HepG2 (cell line): ENCODE results near the gene ST3GAL5. TPM values are rescaled to one million over a fixed set of nuclear protein-coding genes. Genes with fewer than 3 reads are reported as not detected.

Experiments
- AGO1 ChIP-seq: fragments of 200-400 bp; formaldehyde crosslinking; IDR thresholded peaks from 2 replicates; pipeline ENCODE4 v1.6.1; 2017; ENCODE audit warnings: mild to moderate bottlenecking, low read depth, low read length, moderate library complexity; ENCODE audit not compliant: poor library complexity, severe bottlenecking
- CENPT ChIP-seq: sonication (generic); formaldehyde crosslinking; IDR thresholded peaks from 2 replicates; pipeline ENCODE4 v1.8.0; 2022; ENCODE audit warnings: low read depth, mild to moderate bottlenecking, moderate library complexity, missing genetic modification reagents
- ETV5 ChIP-seq: IDR thresholded peaks from 2 replicates; pipeline ENCODE4 v1.6.1; 2018; ENCODE audit warnings: missing biosample characterization, missing genetic modification reagents, inconsistent platforms, borderline replicate concordance
- HHEX ChIP-seq: IDR thresholded peaks from 2 replicates; pipeline ENCODE4 v1.6.1; 2016; ENCODE audit warnings: control low read depth
- HNRNPL ChIP-seq: fragments of 200-400 bp; formaldehyde crosslinking; IDR thresholded peaks from 2 replicates; pipeline ENCODE4 v1.6.1; 2017; ENCODE audit warnings: mild to moderate bottlenecking, low read depth, low read length
- KDM4B ChIP-seq: sonication (generic); formaldehyde crosslinking; IDR thresholded peaks from 2 replicates; pipeline ENCODE4 v1.4.0; 2020; ENCODE audit warnings: missing genetic modification reagents
- NONO ChIP-seq, 2 experiments: fragments of 450-650 bp in 1 of 2; sonication (generic) in 1 of 2; formaldehyde crosslinking in 1 of 2; IDR thresholded peaks in 1 of 2; conservative IDR thresholded peaks in 1 of 2; 2 replicates each; pipeline versions ENCODE4 v1.6.1 to v1.8.0; 2017 to 2022; ENCODE audit warnings: mild to moderate bottlenecking in 1 of 2, missing genetic modification reagents in 1 of 2, moderate library complexity in 1 of 2
- RNF2 ChIP-seq: fragments of 450-650 bp; conservative IDR thresholded peaks from 2 replicates; pipeline ENCODE4 v1.6.1; 2016; ENCODE audit warnings: low read depth
- RNF219 ChIP-seq: sonication (generic); formaldehyde crosslinking; IDR thresholded peaks from 2 replicates; pipeline ENCODE4 v1.5.0; 2020; ENCODE audit warnings: mild to moderate bottlenecking, missing genetic modification reagents
- RXRA ChIP-seq: sonication (generic); formaldehyde crosslinking; IDR thresholded peaks from 2 replicates; pipeline ENCODE4 v1.5.1; 2020; ENCODE audit warnings: missing genetic modification reagents
- SALL2 ChIP-seq: sonication (generic); formaldehyde crosslinking; IDR thresholded peaks from 2 replicates; pipeline ENCODE4 v1.8.1; 2023; ENCODE audit warnings: mild to moderate bottlenecking, missing genetic modification reagents, inconsistent platforms
- SUZ12 ChIP-seq: fragments of 150-350 bp; IDR thresholded peaks from 2 replicates; pipeline ENCODE4 v1.6.1; 2014; ENCODE audit warnings: low read depth, low read length
- ZNF263 ChIP-seq: sonication (generic); formaldehyde crosslinking; IDR thresholded peaks from 2 replicates; pipeline ENCODE4 v1.4.0; 2020; ENCODE audit warnings: missing genetic modification reagents
- ZNF510 ChIP-seq: sonication (generic); formaldehyde crosslinking; IDR thresholded peaks from 2 replicates; pipeline ENCODE4 v1.4.0; 2020; ENCODE audit warnings: low read depth, mild to moderate bottlenecking, missing genetic modification reagents
- ZNF644 ChIP-seq: IDR thresholded peaks from 2 replicates; pipeline ENCODE4 v1.6.1; 2016; ENCODE audit warnings: low read depth
- ZNF772 ChIP-seq: sonication (generic); formaldehyde crosslinking; IDR thresholded peaks from 2 replicates; pipeline ENCODE4 v1.5.0; 2020; ENCODE audit warnings: mild to moderate bottlenecking, missing genetic modification reagents
- polyA plus RNA-seq, 8 experiments: library from polyadenylated mRNA; depleted of rRNA in 3 of 8; stranded (reverse) in 7 of 8; unstranded in 1 of 8; fragments of >200 nt; fragmentation: Illumina TruSeq in 4 of 8; extraction: Trizol in 4 of 8; gene quantifications; 2 replicates each; pipeline versions ENCODE4 v1.2.1 to v1.2.3, GENCODE V29; 2011 to 2016; ENCODE audit warnings: low read depth in 4 of 8, missing spikeins in 1 of 8, mixed read lengths in 1 of 8; ENCODE audit not compliant: insufficient read depth in 1 of 8
- total RNA-seq, 5 experiments: library from RNA; depleted of rRNA; stranded (reverse); fragments of >200 nt; fragmentation: Illumina TruSeq; extraction: Trizol; gene quantifications; 2 replicates each; pipeline ENCODE4 v1.2.3, GENCODE V29; 2016; ENCODE audit warnings: low read depth in 1 of 5
- TF ChIP-seq, protein P1 (sequence below): sonication (generic); formaldehyde crosslinking; IDR thresholded peaks from 2 replicates; pipeline ENCODE4 v1.9.0; 2022; ENCODE audit warnings: low read depth, missing genetic modification reagents
- TF ChIP-seq, protein P2 (sequence below): sonication (generic); formaldehyde crosslinking; IDR thresholded peaks from 2 replicates; pipeline ENCODE4 v1.9.0; 2022; ENCODE audit warnings: missing genetic modification reagents, mild to moderate bottlenecking, borderline replicate concordance
- TF ChIP-seq, protein P3 (sequence below): IDR thresholded peaks from 2 replicates; pipeline ENCODE4 v1.4.0; 2020; ENCODE audit warnings: mild to moderate bottlenecking, missing genetic modification reagents

ST3GAL5 gene
- total and polyA plus RNA-seq, 2 of the 13 experiments (the other 11 are each of a cell fraction or from before 2014, with no cell fraction given) = 1.3 to 2.0 TPM

- TF ChIP-seq, protein P1, sequence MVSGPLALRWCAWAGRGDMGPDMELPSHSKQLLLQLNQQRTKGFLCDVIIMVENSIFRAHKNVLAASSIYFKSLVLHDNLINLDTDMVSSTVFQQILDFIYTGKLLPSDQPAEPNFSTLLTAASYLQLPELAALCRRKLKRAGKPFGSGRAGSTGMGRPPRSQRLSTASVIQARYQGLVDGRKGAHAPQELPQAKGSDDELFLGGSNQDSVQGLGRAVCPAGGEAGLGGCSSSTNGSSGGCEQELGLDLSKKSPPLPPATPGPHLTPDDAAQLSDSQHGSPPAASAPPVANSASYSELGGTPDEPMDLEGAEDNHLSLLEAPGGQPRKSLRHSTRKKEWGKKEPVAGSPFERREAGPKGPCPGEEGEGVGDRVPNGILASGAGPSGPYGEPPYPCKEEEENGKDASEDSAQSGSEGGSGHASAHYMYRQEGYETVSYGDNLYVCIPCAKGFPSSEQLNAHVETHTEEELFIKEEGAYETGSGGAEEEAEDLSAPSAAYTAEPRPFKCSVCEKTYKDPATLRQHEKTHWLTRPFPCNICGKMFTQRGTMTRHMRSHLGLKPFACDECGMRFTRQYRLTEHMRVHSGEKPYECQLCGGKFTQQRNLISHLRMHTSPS (CRISPR knock-in tag) = peak; percentile 47
- TF ChIP-seq RNF2 (0 out of 2 replicates have a peak, but pooled peaks have one; percentile 21), NONO (IDR thresholded peaks at IDR 0.05) (no peak), NONO (CRISPR knock-in tag; conservative IDR thresholded peaks at IDR 0.05) (peak; percentile 51; the same call in 1 of the 2 replicates), HNRNPL (peak; percentile 68; the same call in 1 of the 2 replicates), SUZ12 (peak; percentile 24; the same call in 1 of the 2 replicates), AGO1 (no peak), HHEX (CRISPR knock-in tag) (peak; percentile 7; the same call in 1 of the 2 replicates), ETV5 (CRISPR knock-in tag) (peak; percentile 10; the same call in 1 of the 2 replicates), CENPT (0 out of 2 replicates have a peak, but pooled peaks have one; percentile 40), ZNF772 (CRISPR knock-in tag) (0 out of 2 replicates have a peak, but pooled peaks have one; percentile 26), ZNF263 (peak; percentile 86), SALL2 (peak; percentile 73; the same call in 1 of the 2 replicates), RXRA (CRISPR knock-in tag) (0 out of 2 replicates have a peak, but pooled peaks have one; percentile 25), KDM4B (peak; percentile 54; the same call in 1 of the 2 replicates), ZNF644 (no peak), RNF219 (CRISPR knock-in tag) (no peak), ZNF510 (no peak)
- TF ChIP-seq, protein P2, sequence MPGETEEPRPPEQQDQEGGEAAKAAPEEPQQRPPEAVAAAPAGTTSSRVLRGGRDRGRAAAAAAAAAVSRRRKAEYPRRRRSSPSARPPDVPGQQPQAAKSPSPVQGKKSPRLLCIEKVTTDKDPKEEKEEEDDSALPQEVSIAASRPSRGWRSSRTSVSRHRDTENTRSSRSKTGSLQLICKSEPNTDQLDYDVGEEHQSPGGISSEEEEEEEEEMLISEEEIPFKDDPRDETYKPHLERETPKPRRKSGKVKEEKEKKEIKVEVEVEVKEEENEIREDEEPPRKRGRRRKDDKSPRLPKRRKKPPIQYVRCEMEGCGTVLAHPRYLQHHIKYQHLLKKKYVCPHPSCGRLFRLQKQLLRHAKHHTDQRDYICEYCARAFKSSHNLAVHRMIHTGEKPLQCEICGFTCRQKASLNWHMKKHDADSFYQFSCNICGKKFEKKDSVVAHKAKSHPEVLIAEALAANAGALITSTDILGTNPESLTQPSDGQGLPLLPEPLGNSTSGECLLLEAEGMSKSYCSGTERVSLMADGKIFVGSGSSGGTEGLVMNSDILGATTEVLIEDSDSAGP (CRISPR knock-in tag) = peak; percentile 51
- TF ChIP-seq, protein P3, sequence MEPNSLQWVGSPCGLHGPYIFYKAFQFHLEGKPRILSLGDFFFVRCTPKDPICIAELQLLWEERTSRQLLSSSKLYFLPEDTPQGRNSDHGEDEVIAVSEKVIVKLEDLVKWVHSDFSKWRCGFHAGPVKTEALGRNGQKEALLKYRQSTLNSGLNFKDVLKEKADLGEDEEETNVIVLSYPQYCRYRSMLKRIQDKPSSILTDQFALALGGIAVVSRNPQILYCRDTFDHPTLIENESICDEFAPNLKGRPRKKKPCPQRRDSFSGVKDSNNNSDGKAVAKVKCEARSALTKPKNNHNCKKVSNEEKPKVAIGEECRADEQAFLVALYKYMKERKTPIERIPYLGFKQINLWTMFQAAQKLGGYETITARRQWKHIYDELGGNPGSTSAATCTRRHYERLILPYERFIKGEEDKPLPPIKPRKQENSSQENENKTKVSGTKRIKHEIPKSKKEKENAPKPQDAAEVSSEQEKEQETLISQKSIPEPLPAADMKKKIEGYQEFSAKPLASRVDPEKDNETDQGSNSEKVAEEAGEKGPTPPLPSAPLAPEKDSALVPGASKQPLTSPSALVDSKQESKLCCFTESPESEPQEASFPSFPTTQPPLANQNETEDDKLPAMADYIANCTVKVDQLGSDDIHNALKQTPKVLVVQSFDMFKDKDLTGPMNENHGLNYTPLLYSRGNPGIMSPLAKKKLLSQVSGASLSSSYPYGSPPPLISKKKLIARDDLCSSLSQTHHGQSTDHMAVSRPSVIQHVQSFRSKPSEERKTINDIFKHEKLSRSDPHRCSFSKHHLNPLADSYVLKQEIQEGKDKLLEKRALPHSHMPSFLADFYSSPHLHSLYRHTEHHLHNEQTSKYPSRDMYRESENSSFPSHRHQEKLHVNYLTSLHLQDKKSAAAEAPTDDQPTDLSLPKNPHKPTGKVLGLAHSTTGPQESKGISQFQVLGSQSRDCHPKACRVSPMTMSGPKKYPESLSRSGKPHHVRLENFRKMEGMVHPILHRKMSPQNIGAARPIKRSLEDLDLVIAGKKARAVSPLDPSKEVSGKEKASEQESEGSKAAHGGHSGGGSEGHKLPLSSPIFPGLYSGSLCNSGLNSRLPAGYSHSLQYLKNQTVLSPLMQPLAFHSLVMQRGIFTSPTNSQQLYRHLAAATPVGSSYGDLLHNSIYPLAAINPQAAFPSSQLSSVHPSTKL (CRISPR knock-in tag) = peak; percentile 56
These were observed 74.6 kb downstream of the ST3GAL5 start (continued) for GRCh38 chr2:85813982-85814801.
